ENCODE results near the gene NAV2.

- TF ChIP-seq POLR2A (IDR thresholded peaks at IDR 0.05; ENCODE audit: low read length) (no peak), GATA1 (IDR thresholded peaks at IDR 0.05; ENCODE audit: low read depth, low read length) (no peak)
Measured at GRCh38 chr11:19739872-19740271, 27.2 kb downstream of the NAV2 start.

Measured in erythroblast (primary cell).